Neural progenitor cell (in vitro differentiated cells): Measurements from ENCODE around the gene BCL2L11.

Experiments used
- EZH2 ChIP-seq: fragments of 200-600 bp; sonication (generic); IDR thresholded peaks from 2 replicates; pipeline ENCODE4 v1.6.1; 2017; ENCODE audit warnings: antibody characterized with exemption, mild to moderate bottlenecking, moderate library complexity
- EZH2phosphoT487 ChIP-seq: fragments of 200-600 bp; sonication (generic); IDR thresholded peaks from 2 replicates; pipeline ENCODE4 v1.6.1; 2017; ENCODE audit warnings: antibody characterized with exemption
- TF ChIP-seq, protein P1 (sequence below): fragments of 200-600 bp; sonication (generic); IDR thresholded peaks from 2 replicates; pipeline ENCODE4 v1.5.1; 2017; ENCODE audit warnings: antibody characterized with exemption, mild to moderate bottlenecking

DNA sequence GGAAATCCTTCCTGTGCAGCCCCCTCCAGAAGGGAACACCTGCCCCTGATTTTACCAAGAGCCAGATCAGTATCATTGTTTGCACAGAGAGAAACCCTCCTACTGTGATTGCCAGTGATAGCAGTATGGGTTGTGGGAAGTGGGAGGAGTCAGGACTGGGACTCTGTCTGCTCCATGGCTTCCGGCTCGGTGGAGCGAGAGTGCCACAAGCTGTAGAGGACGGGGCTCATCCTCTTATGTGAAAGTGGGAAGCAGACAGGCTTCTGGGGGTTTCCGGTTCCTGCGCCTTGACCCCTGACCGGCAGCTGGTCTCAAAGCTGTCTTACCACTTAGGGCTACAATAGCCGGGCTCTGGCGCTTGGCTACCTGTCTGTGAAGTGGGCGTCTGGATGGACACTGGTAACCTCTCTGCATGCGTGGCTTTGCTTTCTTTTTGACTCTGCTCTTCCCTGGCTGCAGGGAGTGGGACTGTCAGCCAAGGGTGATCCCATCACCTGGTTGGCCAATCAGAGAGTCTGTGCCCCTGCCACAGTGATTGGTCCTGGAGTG lies 79.7 kb downstream of the BCL2L11 start:
- TF ChIP-seq, protein P1, sequence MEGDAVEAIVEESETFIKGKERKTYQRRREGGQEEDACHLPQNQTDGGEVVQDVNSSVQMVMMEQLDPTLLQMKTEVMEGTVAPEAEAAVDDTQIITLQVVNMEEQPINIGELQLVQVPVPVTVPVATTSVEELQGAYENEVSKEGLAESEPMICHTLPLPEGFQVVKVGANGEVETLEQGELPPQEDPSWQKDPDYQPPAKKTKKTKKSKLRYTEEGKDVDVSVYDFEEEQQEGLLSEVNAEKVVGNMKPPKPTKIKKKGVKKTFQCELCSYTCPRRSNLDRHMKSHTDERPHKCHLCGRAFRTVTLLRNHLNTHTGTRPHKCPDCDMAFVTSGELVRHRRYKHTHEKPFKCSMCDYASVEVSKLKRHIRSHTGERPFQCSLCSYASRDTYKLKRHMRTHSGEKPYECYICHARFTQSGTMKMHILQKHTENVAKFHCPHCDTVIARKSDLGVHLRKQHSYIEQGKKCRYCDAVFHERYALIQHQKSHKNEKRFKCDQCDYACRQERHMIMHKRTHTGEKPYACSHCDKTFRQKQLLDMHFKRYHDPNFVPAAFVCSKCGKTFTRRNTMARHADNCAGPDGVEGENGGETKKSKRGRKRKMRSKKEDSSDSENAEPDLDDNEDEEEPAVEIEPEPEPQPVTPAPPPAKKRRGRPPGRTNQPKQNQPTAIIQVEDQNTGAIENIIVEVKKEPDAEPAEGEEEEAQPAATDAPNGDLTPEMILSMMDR, result no peak
- no peak for TF ChIP-seq EZH2
- no peak for TF ChIP-seq EZH2phosphoT487
